CD4-positive, alpha-beta T cell treated with Interleukin-15 for 1 hour (primary cell): ENCODE measurements around the gene STRIP1.
"Not testable (repeated sequence)": the region's sequence is repeated elsewhere in the genome, so short reads cannot be mapped to it uniquely, and the experiment has no call there.

Source experiments
- DNase-seq: peaks from one replicate; pipeline ENCODE4 v3.0.0-alpha.2; 2020

Gene STRIP1

DNA sequence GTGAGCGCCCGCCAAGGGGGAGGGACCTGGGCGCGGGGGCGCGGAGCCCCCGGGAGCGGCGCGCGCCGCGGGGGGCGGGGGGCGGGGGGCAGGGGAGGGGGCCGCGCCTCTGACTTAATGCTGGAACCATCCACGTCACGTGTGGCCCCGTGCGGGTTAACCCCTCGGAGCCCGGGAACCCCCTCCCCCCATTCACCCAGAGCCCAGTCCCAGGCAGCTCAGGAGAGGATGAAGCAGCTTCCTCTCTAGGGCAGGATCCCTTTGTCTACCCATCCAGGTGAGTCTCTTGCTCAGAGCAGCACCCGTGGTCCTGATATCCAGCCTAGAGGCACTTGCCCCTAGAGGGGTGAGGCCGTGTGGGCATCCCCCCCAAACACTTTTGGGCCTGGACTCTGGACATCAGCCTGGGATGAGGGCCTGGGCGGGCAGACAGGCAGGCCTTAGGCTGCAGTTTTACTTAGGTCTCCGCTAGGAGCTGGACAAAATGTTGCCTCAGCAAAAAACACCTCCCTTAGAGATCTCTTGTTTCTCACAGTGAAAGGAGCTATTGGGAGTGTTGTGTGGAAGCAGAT, 36.3 kb downstream of the STRIP1 start, which contains the start of gene ALX3:
TSS of gene ALX3 (minus strand) at position 2 of the 572 bp plus-strand sequence. CDS start 60 bp downstream, outside the sequence.
- no peak for DNase-seq

DNA sequence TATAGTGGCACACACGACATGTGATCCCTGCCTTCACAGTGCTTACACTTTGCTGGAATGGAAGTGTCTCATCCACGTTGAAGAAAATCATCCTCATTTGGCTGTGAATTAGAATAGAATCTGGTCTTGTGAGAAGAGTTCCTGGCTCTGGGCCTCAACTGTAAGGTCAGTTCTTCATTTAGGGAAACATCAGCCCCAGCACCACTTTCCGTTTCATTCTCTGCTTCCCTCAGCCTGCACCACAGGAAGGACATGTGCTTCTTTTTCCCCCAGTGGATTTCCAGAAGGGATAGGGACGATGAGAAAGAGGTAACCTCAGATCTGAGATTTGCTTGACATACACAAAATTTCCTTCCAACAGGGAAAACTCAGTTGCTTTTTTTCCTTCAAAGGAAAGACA, 39.7 kb downstream of the STRIP1 start:
- DNase-seq, result no peak

DNA sequence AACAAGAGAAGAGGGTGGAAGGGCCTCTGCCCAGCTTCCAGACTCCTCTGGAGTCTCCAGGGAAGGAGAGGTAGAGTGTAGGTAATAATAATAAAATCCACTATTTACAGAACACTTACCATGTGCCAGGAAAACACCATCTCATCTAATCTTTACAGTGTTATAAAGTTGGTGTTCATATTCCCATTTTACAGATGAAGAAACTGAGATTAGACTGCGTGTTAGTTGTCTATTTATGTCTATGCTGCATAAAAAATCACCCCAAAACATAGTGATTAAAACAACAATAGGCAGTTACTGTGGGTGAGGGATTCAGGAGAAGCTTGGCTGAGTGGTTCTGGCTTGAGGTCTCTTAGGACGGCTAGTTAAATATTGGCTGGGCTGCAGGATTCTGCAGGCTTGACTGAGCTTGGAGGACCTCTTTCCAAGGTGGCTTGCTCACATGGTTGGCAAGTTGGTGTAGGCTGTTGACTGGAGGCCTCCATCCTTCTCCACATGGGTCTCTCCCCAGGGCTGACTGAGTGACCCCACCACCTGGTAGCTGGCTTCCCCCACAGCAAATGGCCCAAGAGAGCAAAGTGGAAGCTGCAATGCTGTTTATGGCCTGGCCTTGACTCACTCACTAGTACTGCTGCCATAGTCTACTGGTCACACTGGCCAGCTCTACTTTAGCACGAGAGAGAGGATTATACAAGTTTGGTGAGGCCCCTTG, 42.5 kb downstream of the STRIP1 start:
- DNase-seq, result no peak

DNA sequence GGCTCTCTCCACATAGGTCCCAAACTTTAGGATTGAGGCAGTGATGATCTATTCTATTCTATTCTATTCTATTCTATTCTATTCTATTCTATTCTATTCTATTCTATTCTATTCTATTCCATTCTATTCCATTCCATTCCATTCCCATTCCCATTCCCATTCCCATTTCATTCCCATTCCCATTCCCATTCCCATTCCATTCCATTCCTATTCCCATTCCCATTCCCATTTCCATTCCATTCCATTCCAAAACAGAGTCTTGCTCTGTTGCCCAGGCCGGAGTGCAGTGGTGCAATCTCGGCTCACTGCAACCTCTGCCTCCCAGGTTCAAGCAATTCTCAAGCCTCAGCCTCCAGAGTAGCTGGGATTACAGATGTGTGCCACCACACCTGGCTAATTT, 45.6 kb downstream of the STRIP1 start:
- not testable (repeated sequence) for DNase-seq

DNA sequence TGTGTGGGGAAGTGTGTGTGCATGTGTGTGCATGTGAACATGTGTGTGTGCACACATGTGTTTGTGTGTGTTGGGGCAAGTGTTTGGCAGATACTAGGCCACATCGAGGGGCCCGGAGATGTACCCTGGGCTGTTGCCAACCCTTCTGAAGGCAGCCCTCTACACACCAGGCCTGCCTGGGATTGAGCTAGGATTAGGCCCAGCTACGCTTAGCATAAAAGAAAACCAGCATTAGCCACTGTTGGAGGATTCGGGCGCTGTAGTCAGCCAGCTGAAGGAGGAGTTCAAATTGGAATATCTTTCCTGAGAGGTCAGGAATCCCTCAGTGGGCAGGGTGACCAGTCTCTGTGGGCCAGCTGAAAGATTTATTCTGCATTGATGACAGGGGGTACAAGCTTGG, 46.6 kb downstream of the STRIP1 start:
- DNase-seq, result no peak

DNA sequence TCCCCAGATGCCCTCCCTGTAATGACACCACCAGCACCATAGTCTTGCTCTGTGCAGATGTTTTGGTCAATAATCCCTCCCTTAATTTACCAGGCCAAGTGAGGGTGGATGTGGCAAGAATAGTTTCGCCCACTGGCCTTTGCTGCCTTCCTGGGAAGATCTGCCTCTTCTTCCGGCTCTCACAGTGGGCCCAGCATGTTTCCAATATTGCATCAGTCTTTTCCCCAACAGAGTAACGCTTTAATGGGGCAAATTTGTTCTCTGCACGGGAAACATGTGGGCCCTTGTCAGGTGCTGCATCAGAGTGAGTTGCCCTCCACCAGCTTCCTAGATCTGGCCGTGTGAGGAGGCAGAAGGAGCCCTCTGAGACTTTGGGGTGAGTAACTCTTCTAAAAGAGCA, 48.1 kb downstream of the STRIP1 start:
- no peak for DNase-seq

DNA sequence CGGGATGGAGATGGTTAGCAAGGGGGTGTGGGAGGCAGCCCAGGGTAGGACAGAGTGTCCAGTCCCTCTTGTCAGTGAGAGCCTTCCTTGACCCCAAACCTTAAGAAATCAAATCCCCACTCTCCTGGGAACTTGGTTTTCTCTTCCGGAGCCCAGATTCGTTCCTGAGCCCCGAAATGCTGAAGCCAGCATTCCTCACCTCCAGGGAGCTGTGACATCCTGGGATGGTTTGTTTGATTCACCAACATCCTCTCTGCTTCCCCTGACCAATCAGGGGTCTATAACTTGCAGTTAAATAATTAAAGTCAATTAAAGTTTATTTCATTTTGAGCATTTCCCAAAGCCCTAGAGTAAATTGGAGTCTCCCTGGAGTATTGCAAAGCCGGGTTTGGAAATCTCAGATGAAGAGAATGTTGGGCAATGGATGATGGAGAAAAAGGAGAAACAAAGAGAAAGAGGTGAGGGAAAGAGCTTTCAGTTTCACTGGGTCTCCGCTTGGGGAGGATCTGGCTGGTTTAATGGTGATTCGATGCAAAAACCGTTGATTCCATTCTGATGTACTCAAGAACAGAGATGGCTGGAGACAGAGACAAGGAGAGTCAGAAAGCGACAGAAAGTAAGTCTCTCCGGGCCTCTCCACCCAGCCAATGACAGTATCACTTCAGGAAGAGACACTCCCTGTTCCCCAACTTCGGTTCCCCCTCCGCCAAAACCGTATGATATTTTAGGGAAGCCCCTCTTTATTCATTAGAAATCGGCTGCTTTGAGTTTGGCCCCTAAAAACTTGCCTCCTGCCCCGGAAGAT, 48.8 kb downstream of the STRIP1 start:
- no peak for DNase-seq

DNA sequence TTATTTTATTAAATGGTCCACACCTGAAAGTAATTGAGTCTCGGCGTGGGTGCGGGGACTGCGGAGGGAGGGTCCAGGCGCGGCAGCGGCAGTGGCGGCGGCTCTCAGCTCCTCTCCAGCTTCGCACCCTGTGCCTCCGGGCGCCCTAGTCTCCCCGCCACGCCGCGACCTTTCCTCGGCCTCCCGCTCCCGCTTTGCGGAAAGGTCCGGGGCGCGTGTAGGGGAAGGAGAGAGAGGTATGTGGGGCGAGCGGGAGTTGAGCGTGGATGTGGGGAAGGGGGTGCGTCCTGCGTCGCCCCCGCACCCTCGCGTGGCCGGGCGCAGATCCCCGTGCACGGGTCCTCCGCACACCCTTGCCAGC, 49.4 kb downstream of the STRIP1 start:
- no peak for DNase-seq

DNA sequence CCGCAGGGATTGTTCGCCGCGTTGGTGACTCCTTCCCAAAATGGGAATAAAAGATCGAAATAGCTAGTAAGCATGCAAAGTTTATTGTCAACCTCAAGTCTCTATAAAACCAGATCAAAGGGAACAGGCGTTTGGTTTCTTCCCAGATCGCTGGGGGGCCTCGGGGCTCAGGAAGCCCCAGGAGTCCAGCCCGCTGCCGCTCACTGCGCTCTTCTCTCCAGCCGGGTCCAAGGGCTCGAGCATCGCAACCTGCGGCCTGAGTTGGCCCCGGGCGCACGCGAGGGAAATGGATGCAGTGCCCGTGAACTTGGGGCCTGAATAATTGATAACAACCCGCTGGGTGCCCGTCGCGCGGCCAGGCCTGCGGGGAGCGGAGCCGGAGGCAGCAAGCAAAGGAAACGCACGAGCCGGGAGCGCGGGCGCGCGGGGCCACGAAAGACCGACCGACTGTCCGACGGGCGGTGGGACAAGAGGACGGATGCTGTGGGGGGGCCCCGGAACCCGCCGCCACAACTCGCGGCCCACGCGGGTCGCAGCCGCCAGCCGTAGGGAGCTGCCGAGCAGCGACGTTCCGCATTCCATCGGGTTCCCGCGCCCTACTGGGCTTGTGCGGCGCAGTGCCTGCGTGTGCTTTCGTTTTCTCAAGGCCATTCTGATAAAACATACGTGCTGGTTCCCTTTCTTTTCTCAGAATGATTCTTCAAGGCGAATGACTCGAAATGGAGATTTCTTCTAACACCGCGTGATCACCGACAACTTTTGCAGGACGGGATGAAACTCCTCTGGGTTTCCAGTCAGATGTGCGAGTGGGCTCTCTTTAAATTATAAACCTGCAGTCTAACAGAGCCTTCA, 50.0 kb downstream of the STRIP1 start:
- peak; percentile 26 for DNase-seq

DNA sequence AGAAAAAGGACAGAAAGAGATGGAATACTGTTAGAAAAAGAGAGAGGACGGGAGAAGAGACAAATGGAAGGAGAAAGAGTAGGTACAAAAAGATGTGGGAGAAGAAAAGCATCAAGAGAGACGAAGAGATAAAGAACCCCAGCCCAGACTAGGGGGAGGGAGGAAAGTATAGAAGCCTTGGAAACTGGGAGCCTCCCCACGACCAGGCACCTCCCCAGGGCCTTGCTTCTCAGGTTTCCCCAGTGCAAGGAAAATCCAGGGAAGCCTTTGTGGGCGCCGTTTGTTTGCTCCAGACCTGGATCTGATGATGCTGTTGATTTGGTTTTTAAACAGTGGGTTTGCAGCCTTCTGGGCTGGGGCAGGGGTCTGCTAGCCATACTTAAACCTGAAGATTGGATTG, 51.2 kb downstream of the STRIP1 start:
- no peak for DNase-seq

DNA sequence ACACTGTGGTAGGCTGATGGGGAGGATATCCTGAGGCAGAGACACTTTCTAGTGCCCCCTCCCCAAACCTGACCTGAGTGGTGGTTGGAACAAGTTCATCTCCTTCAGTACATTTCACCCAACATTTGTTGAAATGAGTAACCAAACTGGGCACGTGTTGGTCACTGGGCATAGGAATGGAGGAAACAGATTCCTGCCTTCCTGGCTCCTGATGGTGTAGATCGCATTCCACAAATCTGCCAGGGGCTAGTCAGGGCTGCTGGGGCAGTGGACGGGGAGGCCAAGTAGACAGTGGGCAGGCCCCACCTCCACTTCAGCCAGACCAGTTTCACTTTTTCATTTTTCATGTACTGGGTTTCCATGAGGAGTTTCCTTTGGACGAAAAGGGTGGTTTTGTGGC, 52.5 kb downstream of the STRIP1 start:
- no peak for DNase-seq

DNA sequence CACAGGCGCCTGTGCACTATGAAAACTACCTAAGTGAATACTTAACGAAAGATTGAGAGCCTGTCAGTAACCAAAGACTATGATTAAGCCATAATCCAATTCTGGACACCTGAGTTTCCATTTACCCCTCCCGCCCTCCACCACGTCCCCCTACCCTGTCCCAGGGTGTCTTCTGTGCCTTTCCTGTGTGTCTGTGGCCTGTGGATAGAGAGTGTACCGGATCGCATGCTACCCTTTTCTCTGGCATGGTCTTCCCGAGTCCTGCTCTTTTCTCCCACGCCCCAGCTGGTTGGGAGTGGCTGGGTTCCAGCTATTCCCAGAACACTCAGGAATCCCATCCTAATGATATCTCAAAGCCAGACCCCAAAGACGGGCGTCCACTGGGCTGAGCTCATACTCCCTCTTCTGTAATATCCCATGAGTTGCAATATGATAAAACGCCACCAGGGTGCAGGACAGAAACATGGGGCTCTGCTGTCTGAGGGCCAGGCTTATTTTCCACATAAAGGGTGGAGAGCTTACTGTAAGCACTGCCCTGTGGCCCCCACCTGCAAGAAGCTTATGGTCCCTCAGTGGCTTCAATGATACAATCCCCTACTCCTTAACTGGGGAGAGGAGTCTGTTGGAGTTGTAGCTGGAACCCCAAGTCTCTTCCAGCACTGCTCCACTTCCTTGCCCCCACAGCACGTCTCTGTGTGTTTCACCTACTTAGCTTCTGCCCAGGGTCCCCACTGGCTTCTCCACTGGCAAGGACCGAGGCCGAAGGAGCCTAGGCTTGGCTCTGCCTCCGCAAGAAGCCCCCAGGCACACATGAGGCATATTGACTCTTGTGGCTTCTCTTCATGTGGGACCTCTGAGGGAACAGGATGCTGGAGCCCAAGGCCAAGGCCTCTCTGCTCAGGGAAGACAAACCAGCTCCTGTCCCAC, 53.7 kb downstream of the STRIP1 start:
- DNase-seq, result peak; percentile 23

DNA sequence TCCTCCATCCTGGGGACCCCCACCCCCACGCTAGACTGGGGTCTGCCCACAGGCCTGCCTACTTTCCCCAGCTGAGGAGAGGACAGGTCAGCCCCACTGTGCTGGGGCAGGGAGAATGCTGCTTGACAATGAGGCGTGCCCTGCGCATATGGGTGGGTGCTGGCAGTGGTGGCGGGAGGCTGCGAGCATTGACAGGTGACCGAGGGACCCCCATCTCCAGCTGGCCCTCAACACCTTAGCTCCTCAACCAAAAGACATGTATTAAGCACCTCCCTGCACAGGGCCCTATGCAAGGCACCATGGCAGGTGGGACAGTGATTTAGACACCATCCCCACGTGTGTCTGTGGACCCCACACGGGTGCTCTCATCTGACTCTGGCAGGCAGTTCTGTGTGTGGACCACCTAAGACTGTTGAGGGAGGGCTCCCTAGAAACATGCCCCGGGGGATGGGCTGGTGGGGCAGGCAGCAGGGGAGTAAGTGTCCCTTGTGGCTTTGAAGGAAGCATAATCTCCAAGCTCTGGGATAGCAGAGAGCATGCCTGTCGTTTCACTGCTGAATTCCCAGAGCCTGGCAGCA, 54.4 kb downstream of the STRIP1 start:
- DNase-seq, result no peak

DNA sequence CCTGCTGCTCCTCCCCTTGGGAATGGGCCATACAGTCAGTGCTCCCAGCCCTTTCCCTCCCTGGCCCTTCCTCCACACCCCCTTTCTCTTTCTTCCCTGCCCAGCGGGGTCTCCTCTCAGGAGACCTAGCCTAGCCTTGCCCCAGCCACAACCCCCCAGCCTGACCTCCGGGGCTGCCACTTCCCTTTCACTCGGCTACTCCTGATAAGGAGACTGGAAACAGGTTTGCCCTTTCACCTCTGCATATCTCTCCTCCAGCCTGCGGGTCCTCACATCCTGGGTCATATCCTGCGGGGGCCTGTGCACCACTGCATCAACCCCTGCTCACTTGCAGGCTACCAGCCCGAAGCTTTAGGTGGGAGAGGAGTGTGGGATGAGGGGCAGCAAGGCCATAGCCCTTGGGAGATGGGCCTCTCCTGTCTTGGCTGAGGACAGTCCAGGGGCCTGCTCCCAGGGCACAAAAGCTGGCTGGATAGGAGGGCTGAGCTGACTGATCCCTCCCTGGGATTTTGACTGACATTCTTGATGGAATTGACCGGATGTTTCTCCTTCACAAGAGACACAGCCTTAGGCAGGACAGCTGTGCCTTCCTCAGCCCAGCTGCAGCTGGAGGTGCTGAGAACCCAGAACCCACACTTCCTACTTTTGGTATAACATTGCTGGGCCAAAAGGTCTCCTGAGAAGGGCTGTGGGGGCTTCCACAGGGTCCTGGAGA, 55.3 kb downstream of the STRIP1 start:
- DNase-seq, result no peak

DNA sequence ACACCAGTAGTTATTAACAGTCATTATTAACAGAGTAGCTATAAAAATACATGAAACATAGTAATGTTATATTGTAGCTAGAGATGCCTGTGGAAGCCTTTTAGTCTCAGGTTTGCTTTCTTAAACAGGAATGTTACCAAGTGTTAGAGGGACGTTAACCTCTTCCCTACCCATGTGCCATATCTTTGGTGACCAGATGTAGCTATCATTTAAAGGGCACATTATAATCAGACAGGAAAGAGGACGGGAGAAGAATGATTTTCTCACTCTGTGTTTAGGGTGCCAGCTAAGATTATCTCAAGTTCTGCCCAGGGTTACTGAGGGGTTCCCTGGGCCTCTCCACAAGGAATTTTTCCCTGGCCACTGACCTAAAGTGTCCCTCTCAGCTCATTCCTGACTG, 57.0 kb downstream of the STRIP1 start:
- DNase-seq, result no peak

DNA sequence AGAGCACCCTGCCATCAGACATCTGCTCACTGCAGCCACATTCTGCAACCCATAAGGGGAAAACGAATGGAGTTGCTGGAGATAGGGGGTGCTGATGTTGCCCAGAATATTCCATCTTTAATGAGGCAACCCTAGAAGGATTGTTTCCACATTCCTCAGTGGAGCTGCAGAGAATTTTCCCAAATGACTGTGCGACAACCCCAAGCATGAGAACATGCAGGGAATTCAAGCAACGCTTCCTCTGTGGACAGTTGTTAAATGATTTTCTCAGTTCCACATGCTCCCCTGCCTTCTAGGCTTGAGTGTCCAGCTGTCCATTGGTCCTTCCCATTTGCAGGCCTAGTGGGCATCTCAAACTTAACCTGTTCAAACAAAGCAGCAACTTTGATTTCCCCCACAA, 57.4 kb downstream of the STRIP1 start:
- no peak for DNase-seq

DNA sequence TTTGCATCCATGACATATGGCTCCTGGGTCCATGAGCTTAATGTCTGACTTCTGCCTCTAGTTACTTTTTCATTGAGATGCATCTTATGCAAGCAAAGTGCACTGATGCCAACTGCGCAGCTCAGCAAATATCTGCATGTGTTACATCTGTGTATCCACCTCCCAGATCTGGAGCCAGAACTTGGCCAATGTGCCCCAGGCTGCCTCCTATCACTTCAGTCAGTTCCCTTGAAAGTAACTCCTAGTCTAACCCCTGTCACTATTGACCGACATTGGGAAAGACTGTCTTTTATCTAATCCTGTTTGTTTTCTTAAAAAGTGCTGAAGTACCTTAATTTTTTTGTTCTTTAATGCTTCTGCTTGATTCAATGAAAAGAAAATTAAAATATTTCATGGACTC, 58.6 kb downstream of the STRIP1 start:
- no peak for DNase-seq

DNA sequence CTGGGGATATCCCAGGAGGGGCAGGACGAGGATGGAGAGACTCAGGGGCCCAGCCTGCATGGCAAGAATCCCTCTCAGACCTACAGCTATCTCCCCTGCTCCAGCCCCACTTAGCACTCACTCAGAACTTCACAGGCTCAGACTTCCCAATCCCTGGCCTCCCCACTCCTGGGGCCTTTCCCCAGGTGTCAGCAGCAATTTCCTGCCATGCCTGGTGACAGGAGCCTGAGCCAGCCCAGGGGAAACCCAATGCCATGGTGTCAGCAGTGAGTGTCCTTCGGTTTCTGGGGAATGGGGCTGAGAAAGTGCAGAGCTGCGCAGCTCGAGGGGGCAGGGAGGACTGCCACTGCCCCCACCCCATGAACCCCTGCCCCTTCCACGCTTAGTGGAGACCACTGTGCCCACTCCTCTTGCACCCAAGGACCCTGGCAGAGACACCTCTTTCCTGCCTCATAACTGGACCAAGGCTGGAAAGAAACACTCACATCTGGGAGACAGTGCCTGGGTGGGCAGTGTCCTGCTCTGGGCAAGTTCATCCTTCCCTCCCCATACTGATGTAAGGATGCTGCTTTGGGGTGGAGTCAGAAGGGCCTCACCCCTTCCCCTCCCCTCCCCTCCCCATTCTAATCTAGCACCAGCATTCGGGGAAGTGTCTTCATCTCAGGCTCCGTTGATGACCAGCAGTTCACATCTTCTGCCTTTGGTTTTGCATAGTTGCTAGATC, 60.7 kb downstream of the STRIP1 start:
- DNase-seq, result no peak

DNA sequence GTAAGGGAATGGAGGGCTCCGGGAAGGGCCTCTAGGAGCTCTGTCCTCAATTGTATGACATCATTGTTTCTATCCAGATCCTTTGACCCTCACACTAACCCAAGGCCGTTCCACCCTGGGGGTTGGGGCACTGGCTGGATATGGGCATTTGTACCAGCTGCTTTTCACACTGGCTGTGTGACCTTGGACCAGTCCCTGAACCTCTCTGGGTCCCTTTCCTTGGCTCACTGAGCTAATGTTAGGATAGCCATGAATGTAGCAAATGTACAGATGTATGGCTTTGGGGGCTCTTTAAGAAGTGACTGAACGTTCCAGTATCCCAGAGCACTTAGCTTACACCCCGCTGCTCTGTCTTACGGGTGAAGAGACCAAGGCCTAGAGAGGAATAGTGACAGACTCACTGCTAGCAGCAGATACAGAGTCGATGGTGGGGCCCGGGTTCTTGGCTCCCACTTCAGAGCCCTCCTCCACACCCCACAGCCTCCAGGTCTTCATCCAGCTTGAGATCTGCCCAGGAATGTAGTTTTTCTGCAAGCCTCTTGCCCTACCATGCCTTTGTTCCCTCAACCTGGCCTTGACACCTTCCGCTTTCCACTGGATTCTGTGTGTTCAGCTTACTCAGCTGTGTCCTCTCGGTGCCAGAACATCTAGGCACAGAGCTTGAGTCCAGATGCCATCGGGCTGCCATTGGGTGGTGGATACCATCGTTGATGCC, 63.2 kb downstream of the STRIP1 start:
- DNase-seq, result no peak
